ENCODE measurements around the gene TRIM5. TPM values are rescaled to one million over a fixed set of nuclear protein-coding genes. Genes with fewer than 3 reads are reported as not detected.

Gene TRIM5
- total and polyA plus RNA-seq, 9 of the 15 experiments (the other 6 are each of a cell fraction or from before 2014, with no cell fraction given) = 7.7 to 20.8 (median 15.0) TPM

GRCh38 chr11:5621580-5621979, 63.3 kb downstream of the TRIM5 start (continued):
- TF ChIP-seq, protein P1, sequence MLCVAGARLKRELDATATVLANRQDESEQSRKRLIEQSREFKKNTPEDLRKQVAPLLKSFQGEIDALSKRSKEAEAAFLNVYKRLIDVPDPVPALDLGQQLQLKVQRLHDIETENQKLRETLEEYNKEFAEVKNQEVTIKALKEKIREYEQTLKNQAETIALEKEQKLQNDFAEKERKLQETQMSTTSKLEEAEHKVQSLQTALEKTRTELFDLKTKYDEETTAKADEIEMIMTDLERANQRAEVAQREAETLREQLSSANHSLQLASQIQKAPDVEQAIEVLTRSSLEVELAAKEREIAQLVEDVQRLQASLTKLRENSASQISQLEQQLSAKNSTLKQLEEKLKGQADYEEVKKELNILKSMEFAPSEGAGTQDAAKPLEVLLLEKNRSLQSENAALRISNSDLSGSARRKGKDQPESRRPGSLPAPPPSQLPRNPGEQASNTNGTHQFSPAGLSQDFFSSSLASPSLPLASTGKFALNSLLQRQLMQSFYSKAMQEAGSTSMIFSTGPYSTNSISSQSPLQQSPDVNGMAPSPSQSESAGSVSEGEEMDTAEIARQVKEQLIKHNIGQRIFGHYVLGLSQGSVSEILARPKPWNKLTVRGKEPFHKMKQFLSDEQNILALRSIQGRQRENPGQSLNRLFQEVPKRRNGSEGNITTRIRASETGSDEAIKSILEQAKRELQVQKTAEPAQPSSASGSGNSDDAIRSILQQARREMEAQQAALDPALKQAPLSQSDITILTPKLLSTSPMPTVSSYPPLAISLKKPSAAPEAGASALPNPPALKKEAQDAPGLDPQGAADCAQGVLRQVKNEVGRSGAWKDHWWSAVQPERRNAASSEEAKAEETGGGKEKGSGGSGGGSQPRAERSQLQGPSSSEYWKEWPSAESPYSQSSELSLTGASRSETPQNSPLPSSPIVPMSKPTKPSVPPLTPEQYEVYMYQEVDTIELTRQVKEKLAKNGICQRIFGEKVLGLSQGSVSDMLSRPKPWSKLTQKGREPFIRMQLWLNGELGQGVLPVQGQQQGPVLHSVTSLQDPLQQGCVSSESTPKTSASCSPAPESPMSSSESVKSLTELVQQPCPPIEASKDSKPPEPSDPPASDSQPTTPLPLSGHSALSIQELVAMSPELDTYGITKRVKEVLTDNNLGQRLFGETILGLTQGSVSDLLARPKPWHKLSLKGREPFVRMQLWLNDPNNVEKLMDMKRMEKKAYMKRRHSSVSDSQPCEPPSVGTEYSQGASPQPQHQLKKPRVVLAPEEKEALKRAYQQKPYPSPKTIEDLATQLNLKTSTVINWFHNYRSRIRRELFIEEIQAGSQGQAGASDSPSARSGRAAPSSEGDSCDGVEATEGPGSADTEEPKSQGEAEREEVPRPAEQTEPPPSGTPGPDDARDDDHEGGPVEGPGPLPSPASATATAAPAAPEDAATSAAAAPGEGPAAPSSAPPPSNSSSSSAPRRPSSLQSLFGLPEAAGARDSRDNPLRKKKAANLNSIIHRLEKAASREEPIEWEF (CRISPR knock-in tag; IDR thresholded peaks at IDR 0.05) = no peak
- TF ChIP-seq HMG20A (CRISPR knock-in tag; conservative IDR thresholded peaks at IDR 0.05) (no peak), SMARCA4 (IDR thresholded peaks at IDR 0.05) (no peak), ZNF134 (CRISPR knock-in tag; conservative IDR thresholded peaks at IDR 0.05) (no peak), TAF15 (IDR thresholded peaks at IDR 0.05; ENCODE audit: low read depth, low read length) (no peak), NR2F6 (CRISPR knock-in tag; IDR thresholded peaks at IDR 0.05) (no peak)
- TF ChIP-seq, protein P2, sequence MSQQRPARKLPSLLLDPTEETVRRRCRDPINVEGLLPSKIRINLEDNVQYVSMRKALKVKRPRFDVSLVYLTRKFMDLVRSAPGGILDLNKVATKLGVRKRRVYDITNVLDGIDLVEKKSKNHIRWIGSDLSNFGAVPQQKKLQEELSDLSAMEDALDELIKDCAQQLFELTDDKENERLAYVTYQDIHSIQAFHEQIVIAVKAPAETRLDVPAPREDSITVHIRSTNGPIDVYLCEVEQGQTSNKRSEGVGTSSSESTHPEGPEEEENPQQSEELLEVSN (IDR thresholded peaks at IDR 0.05; ENCODE audit: borderline replicate concordance in 1 of 2, extremely low read depth in 1 of 2, insufficient read depth in 1 of 2, insufficient read length in 1 of 2, low read depth in 1 of 2, low read length in 1 of 2, poor library complexity in 1 of 2, severe bottlenecking in 1 of 2) = no peak
- TF ChIP-seq, protein P3, sequence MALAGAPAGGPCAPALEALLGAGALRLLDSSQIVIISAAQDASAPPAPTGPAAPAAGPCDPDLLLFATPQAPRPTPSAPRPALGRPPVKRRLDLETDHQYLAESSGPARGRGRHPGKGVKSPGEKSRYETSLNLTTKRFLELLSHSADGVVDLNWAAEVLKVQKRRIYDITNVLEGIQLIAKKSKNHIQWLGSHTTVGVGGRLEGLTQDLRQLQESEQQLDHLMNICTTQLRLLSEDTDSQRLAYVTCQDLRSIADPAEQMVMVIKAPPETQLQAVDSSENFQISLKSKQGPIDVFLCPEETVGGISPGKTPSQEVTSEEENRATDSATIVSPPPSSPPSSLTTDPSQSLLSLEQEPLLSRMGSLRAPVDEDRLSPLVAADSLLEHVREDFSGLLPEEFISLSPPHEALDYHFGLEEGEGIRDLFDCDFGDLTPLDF (CRISPR knock-in tag; IDR thresholded peaks at IDR 0.05) = no peak

Data from K562 (cell line).